GM21515 (cell line): Measurements from ENCODE around the gene TOX4.
"Not testable (repeated sequence)": the region's sequence is repeated elsewhere in the genome, so short reads cannot be mapped to it uniquely, and the experiment has no call there.

ENCODE experiments used
- ATAC-seq: cut with Tn5 transposase; IDR thresholded peaks from one replicate; pipeline ENCODE4 v1.9.1; 2021; ENCODE audit not compliant: unreplicated experiment

TOX4 gene

DNA sequence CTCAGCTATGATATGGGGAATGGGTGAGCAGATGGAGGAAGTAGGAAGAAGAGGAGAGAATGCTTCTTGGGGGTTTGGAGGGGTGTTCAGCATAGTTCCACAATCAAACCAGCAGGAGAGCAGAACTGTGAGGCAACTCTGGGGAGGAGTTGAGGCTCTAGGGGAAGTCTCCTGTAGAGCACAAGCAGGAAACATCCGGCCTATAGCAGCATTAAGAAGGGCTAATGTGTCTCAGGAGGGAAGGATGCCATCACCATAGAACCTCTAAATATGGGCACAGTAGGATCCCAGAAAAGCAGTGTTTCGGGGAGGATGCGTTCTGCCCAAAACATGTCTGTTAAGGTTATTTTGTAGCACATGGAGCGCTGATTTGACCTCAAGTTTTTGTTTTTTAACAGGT lies 57.6 kb downstream of the TOX4 start:
- ATAC-seq = no peak

DNA sequence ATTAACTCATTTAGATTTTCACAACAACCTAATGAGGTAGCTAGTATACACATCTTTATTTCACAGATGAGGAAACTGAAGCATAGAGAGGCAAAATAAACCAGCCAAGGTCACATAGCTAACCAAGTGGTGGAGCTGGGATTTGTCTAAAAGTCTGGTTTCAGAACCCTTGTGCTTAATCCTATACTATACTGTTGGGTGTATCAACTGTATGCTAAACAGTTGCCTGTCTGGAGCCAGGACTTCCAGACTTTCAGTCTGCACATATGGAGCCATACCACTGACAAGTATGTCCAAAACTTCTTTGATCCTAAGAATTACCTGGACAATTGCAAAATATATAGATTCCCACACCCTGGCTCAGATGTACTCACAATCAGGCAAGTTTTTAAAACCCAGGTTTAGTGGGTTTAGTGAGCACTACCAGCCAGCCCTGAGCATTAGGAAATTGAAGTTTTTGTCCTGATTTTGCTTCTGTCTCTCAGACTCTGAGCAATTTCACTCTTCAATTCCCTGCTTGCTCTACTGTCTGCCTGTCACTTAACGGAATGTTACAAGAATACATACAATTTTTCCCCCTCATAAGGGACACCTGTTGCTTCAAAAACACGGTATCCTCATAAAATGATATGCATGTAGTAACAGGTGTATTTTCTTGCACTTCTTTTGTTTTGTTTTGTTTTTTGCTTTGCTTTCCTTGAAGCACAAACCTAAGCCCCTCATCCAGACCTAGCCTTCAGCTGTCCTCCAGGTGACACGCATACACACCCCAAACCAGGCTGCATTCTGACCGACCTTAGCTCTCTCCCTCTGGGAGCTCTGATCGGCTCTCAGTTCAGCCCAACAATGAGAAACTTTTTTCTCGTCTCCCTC lies 58.8 kb downstream of the TOX4 start:
- ATAC-seq = no peak

DNA sequence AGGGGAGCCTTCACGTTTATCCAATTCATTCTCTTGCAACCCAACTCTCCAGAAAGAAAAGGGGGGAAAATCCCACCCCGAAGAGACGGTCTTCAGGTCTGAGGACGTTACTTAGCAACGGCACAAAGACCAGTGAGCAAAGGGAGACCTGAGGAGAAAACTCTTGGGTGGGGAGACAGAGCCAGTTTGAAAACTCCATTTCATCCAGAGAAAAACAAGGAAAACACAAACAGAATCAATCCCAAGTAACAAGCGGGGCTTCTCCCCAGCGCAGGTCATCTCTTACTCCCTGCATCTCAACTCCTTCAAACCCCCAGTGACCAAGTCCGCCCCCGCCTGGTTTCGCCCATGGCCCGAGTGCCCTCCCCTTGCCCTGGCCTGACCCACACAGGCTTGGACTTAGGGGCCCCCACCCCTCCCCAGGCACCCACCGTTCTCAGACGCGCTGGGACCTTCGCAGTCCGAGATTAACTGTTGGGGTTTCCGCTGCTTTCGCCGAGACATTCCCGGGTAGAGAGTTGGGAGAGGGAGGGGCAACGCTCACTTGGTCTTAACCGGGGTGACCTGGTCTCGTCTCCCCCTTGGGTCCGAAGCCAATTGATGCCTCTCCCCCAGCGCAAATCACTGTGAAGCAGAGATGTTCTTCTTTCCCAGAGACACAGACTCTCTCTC lies 59.6 kb downstream of the TOX4 start:
- no peak for ATAC-seq

DNA sequence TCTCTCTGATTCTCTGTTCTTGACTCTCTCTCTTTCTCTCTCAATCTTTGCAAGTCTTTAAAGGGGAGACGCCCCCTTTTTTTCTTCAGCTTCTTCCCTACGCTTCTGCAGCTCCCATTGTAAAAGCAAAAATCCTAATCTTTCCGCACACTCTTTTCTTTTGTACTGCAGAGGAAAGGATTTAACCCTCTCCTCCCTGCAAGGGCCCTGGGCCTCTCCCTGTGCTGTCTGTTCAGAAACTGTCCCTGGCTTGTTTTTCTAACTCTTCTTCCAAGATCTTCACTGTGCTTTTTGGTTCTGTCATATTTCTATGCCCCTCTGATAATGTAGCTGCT lies 60.1 kb downstream of the TOX4 start:
- no peak for ATAC-seq

DNA sequence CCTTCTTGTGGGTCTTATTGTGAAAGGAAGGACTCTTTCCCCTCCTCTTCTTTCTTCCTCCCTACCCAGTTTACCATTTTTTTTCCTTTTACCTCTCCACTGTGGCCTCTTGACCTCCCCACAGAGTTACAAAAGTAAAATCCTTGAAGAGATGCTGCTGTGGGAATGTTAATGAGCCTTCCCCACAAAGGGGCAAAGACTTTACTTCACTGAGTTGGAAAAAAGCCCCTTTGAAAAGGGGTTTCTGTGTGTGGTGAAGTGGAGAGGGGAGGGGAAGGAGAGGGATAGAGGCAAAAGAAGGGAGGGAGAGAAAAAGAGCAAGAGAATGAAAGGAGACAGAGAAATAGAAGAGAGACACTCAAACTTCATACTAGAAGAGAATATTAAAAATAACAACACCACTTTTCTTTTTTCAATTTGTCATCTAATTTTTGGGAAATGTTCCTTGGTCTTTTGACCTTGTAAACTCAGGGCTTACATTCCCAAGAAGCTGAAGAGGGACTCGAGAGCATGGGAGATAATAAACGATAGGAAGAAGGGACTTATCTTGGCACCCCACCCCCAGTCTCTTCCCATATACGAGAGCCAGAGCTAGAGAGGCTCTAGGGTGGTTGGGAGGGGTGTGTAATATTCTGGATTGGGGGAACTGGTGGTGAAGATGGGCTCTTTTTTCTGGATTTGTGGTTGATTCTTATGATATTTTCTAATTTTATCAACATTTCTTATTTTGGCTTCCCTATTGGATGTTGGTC lies 62.4 kb downstream of the TOX4 start:
- ATAC-seq = no peak

DNA sequence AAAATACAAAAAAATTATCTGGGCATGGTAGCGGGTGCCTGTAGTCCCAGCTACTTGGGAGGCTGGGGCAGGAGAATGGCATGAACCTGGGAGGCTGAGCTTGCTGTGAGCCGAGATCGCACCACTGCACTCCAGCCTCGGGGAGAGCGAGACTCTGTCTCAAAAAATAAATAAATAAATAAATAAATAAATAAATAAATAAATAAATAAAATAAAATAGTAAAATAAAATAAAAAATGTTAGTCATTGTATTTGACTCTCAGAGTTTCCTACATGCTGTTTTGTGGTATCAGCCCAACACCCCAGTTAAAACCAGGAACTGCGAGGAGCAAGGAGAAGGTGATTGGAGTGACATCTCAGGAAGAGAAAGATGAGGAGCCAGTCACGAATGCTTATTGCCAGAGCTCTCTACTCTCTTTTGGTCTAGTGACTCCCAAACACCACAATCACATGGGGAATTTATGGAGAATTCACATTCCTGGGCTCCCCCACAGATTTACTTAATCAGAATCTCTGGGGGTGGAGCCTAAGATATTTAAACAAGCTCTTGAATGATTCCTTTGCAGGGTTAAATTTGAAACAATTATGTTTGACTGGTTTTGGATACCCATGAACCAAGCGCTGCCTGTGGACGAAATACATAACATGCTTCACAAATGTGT lies 64.5 kb downstream of the TOX4 start:
- ATAC-seq = no peak

DNA sequence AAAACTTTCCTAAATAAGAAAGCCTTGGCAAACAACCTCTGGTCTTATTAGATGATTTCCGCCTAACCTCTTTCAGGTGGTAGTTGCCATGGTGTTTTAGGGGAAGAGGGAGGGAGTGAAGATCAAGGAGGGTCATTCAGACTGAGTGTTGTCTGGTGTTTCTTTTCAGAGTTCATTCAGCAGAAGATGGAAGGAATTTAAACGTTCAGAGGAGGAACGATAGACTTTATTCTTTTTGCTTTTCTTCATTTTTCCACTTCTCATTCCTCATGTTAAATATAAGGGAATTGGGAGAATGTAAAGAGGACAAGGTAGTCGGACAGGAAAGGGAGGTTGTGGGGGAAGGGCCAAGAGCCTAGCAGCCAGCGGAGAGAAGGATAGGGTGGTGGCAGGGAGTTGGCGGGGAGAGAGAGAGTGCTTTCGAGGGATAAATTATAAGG lies 66.5 kb downstream of the TOX4 start:
- no peak for ATAC-seq

DNA sequence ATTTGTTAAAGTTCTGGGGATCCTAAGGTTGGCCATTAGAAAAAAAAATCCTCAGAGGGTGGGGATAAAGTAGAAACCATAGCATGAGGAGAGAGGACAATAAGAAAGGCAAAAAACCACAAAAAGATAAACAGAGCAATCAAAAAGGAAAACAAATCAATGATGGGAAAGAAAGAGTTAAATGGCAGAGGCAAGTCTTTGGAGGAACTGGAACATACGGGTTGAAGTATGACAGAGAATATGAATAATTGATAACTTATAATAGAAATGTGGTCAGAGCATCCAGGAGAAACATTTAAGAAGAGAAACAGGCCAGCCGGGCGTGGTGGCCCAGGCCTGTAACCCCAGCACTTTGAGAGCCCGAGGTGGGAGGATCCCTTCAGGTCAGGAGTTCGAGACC lies 67.0 kb downstream of the TOX4 start:
- no peak for ATAC-seq

DNA sequence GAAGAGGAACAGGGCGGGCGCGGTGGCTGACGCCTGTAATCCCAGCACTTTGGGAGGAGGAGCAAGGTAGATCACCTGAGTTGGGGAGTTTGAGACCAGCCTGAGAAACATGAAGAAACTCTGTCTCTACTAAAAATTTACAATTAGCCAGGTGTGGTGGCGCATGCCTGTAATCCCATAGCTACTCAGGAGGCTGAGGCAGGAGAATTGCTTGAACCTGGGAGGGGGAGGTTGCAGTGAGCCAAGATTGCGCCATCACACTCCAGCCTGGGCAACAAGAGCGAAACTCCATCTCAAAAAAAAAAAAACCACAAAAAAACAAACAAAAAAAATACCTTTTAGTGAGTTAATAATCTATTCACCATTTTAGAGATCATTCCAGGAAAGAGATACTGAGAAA lies 67.6 kb downstream of the TOX4 start:
- not testable (repeated sequence) for ATAC-seq
